K562 (cell line): ENCODE results near the gene TAF4. TPM values are rescaled to one million over a fixed set of nuclear protein-coding genes. Genes with fewer than 3 reads are reported as not detected.

Experiments
- ATAC-seq: fragments of 200-7000 bp; cut with Tn5 transposase; 3 replicates; pipeline ENCODE4 v1.9.1; 2020; ENCODE audit warnings: moderate library complexity
- BruUV-seq: library from RNA; stranded (reverse); fragments of 400-500 nt; replicated peaks from 2 replicates; lab custom pipeline; 2021; lab: Mats Ljungman, UMichigan
- CTCF ChIA-PET: fragments of 300-600 bp; formaldehyde crosslinking; extraction: SDS; loops from one replicate; lab custom pipeline; 2021; ENCODE audit warnings: low intra/inter-chr PET ratio; lab: Yijun Ruan, JAX
- POLR2A ChIA-PET: fragments of 300-600, 350-650 bp; sonication (Branson Sonifier 250); formaldehyde crosslinking; extraction: SDS; loops from one replicate; lab custom pipeline; 2021; ENCODE audit warnings: antibody characterized with exemption, inconsistent platforms; lab: Yijun Ruan, JAX
- DNase-seq, 4 experiments: peaks; one replicate each; pipeline versions ENCODE4 v3.0.0 to v3.0.0-alpha.2; 2011 to 2018; ENCODE audit warnings: low spot score in 3 of 4, mixed read lengths in 3 of 4; ENCODE audit errors: extremely low read depth in 1 of 4
- FAIRE-seq: peaks from 2 replicates; lab custom pipeline; 2011; peaks lifted over from hg19 to GRCh38; lab: Jason Lieb, UNC
- H2AFZ ChIP-seq: 2 replicates; pipeline ENCODE4 v1.6.0; 2011; ENCODE audit warnings: low read depth, low read length, control low read depth, inconsistent platforms
- H3K27ac ChIP-seq: fragments of 200-600 bp; 3 replicates; pipeline ENCODE4 v1.8.0; 2011; ENCODE audit warnings: low read depth, mild to moderate bottlenecking, control low read depth, inconsistent platforms, low read length, moderate library complexity, mixed read lengths; ENCODE audit errors: extremely low read depth
- H3K27me3 ChIP-seq, 2 experiments: fragments of 300-600 bp in 1 of 2; 2 replicates in 1 of 2; 3 replicates in 1 of 2; pipeline versions ENCODE4 v1.6.0 to v1.8.0; 2011; ENCODE audit warnings: inconsistent platforms in 2 of 2, low read length in 2 of 2, mild to moderate bottlenecking in 1 of 2, mixed read lengths in 1 of 2, moderate library complexity in 1 of 2; ENCODE audit not compliant: control insufficient read depth in 2 of 2, insufficient read depth in 2 of 2
- H3K36me3 ChIP-seq: fragments of 300-600 bp; 3 replicates; pipeline ENCODE4 v1.8.0; 2011; ENCODE audit warnings: mild to moderate bottlenecking, low read length, inconsistent platforms; ENCODE audit not compliant: control insufficient read depth, insufficient read depth
- H3K4me1 ChIP-seq, 2 experiments: fragments of 200-600 bp in 1 of 2; replicated peaks in 1 of 2; 2 replicates in 1 of 2; 3 replicates in 1 of 2; pipeline versions ENCODE4 v1.5.1 to v1.8.0; 2011; ENCODE audit warnings: inconsistent platforms in 2 of 2, low read length in 2 of 2, mild to moderate bottlenecking in 1 of 2, mixed read lengths in 1 of 2, moderate library complexity in 1 of 2; ENCODE audit not compliant: control insufficient read depth in 2 of 2, insufficient read depth in 2 of 2
- H3K4me2 ChIP-seq: 2 replicates; pipeline ENCODE4 v1.6.1; 2011; ENCODE audit warnings: low read length, control low read depth, inconsistent platforms, mixed read lengths; ENCODE audit not compliant: insufficient read depth
- H3K4me3 ChIP-seq: fragments of 200-600 bp; sonication (generic), shearing (Covaris generic); 2 replicates; pipeline ENCODE4 v1.5.1; 2016; ENCODE audit warnings: control low read depth, inconsistent platforms
- H3K79me2 ChIP-seq: fragments of 200-600 bp; 3 replicates; pipeline ENCODE4 v1.8.0; 2011; ENCODE audit warnings: low read length, inconsistent platforms; ENCODE audit not compliant: control insufficient read depth, insufficient read depth
- H3K9ac ChIP-seq, 2 experiments: 2 replicates each; pipeline versions ENCODE4 v1.6.0 to v1.6.1; 2011; ENCODE audit warnings: low read depth in 2 of 2, low read length in 2 of 2, control low read depth in 1 of 2, inconsistent platforms in 1 of 2, mild to moderate bottlenecking in 1 of 2, mixed read lengths in 1 of 2; ENCODE audit not compliant: insufficient read depth in 1 of 2
- H3K9me1 ChIP-seq: one replicate; pipeline ENCODE4 v1.6.0; 2011; ENCODE audit warnings: inconsistent platforms, mild to moderate bottlenecking, low read length, moderate library complexity; ENCODE audit not compliant: control insufficient read depth, insufficient read depth
- H3K9me3 ChIP-seq: replicated peaks from 2 replicates; pipeline ENCODE4 v1.5.1; 2011; ENCODE audit warnings: low read depth, low read length, inconsistent platforms; ENCODE audit not compliant: control insufficient read depth, insufficient read depth
- H4K20me1 ChIP-seq: replicated peaks from 2 replicates; pipeline ENCODE4 v1.6.1; 2011; ENCODE audit warnings: low read length, inconsistent platforms, mixed read lengths; ENCODE audit not compliant: control insufficient read depth, insufficient read depth
- CBX8 ChIP-seq: fragments of 200-600 bp; sonication (generic); IDR thresholded peaks from 2 replicates; pipeline ENCODE4 v1.6.1; 2012; ENCODE audit warnings: borderline replicate concordance, mixed run types, low read depth, mild to moderate bottlenecking, moderate library complexity, mixed read lengths, low read length, control low read depth, inconsistent platforms; ENCODE audit not compliant: poor library complexity, severe bottlenecking; ENCODE audit errors: extremely low read depth
- GTF2A2 ChIP-seq: IDR thresholded peaks from 2 replicates; pipeline ENCODE4 v1.6.1; 2016; ENCODE audit warnings: mild to moderate bottlenecking, missing genetic modification characterization, missing compliant biosample characterization
- ILK ChIP-seq: fragments of 450-650 bp; IDR thresholded peaks from 2 replicates; pipeline ENCODE4 v1.6.1; 2016; ENCODE audit warnings: missing genetic modification characterization, low read depth, mild to moderate bottlenecking, missing compliant biosample characterization, moderate library complexity, borderline replicate concordance
- MIER1 ChIP-seq: fragments of 450-650 bp; IDR thresholded peaks from 2 replicates; pipeline ENCODE4 v1.6.1; 2016; ENCODE audit warnings: antibody characterized with exemption, mild to moderate bottlenecking, low read depth
- MTA1 ChIP-seq: fragments of 450-650 bp; IDR thresholded peaks from 2 replicates; pipeline ENCODE4 v1.6.1; 2017; ENCODE audit warnings: borderline replicate concordance
- TCF7 ChIP-seq: sonication (generic); IDR thresholded peaks from 2 replicates; pipeline ENCODE4 v1.6.1; 2016; ENCODE audit warnings: antibody characterized with exemption, borderline replicate concordance
- ZBTB7A ChIP-seq: IDR thresholded peaks from 2 replicates; pipeline ENCODE4 v1.6.1; 2011; ENCODE audit warnings: low read depth, mild to moderate bottlenecking, low read length, moderate library complexity, borderline replicate concordance; ENCODE audit not compliant: control insufficient read depth
- WGBS: fragments of 100-300 bp; shearing (Covaris generic); methylation state at CpG from one replicate; pipeline ENCODE4 v1.1.6; 2016; ENCODE audit warnings: low coverage, mixed read lengths; ENCODE audit not compliant: insufficient coverage; ENCODE audit errors: missing lambda C conversion rate; 5-methylcytosine and 5-hydroxymethylcytosine counted together
- in situ Hi-C: fragments of 300-500 bp; cut with MboI; formaldehyde crosslinking; loops from 4 replicates; pipeline ENCODE4 v1.15.0; 2018; ENCODE audit warnings: inconsistent platforms, mixed read lengths
- intact Hi-C: fragments of 100-400 bp; cut with micrococcal nuclease; formaldehyde crosslinking; loops from 2 replicates; pipeline ENCODE4 v1.14.2; 2022
- polyA plus RNA-seq, 8 experiments: library from polyadenylated mRNA; depleted of rRNA in 4 of 8; stranded (reverse) in 5 of 8; unstranded in 3 of 8; fragments of >200 nt; fragmentation: Nextera tagmentation in 2 of 8; fragmentation: Illumina TruSeq in 1 of 8; extraction: Ambion mirVana in 2 of 8; extraction: Trizol in 1 of 8; gene quantifications; 2 replicates each; pipeline versions ENCODE4 v1.2.1 to v1.2.3, GENCODE V29; 2011 to 2014; ENCODE audit warnings: inconsistent platforms in 1 of 8, missing spikeins in 1 of 8
- total RNA-seq, 7 experiments: library from RNA; depleted of rRNA in 6 of 7; stranded (reverse); fragments of >200 nt in 6 of 7; fragmentation: Illumina TruSeq in 2 of 7; extraction: Trizol in 2 of 7; gene quantifications; 2 replicates each; pipeline versions ENCODE4 v1.2.1 to v1.2.3, GENCODE V29; 2011 to 2021; ENCODE audit warnings: low replicate concordance in 1 of 7
- TF ChIP-seq, protein P1 (sequence below): fragments of 450-650 bp; IDR thresholded peaks from 2 replicates; pipeline ENCODE4 v1.6.1; 2016
- TF ChIP-seq, protein P2 (sequence below): fragments of 450-650 bp; IDR thresholded peaks from 2 replicates; pipeline ENCODE4 v1.6.1; 2016; ENCODE audit warnings: low read depth, mild to moderate bottlenecking, moderate library complexity

TAF4 gene
- total and polyA plus RNA-seq, 9 of the 15 experiments (the other 6 are each of a cell fraction or from before 2014, with no cell fraction given): 0.44 to 28.3 (median 5.6) TPM

DNA sequence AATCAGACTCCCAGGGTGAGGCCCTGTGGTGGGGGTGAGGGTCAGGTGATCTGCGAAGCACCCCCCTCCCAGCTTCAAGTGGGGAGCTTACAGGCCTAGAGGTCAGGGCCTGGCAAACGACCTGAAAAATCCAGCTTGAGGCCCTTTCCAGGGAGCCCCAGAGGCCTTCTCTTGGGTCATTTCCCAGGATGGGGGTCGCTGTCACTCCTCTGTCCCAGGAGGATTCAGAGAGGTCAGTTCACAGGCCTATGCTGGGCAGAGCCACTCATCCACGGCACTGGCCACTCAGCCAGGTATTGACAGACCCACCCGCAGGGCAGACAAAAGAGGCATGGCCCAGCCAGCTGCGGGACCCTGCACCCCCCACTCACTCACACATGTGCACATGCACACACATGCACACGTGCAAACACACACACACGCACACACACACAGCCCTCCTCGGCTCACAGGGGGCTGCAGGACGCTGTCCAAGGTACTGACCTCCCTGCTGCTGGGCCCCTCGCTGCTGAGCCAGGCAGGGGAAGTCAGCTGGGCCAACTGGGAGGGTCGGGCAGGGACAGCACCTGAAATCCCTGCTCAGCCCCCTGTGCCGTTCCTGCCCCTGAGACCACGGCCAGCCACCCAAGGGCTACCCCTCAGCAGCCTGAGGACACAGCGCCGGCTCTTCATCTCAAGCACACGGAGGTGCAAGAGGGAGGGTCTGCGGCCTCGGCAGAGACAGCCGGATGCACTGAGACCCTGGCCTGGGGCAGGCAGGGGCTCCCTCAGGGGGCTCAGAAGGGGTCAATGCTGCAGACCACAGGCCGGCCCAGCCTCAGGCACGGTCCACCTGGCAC lies 113.8 kb downstream of the TAF4 start:
- H3K9ac ChIP-seq: no peak overlapping the region
- intact Hi-C loops (no loop called here), in situ Hi-C loops (no loop called here)
- POLR2A ChIA-PET: interaction anchor here (0.6 kb wide), 1 partner anchor 503 kb away, joined by 4 read pairs; no protein-coding TSS in a partner anchor
- H3K36me3 ChIP-seq: no peaks in the 10 kb centered on the region
- no TSS peak for BruUV-seq
- H3K9me1 ChIP-seq: no peaks in the 10 kb centered on the region
- no peak overlapping the region for H3K4me2 ChIP-seq
- WGBS: 21% methylated on average over 20 of the region's 22 CpGs
- H3K27ac ChIP-seq: no peak overlapping the region
- FAIRE-seq (no peak), ATAC-seq (peak; percentile 81), DNase-seq (peak in 3 of 4 experiments; percentile 32 to 63 (median 58))
- CTCF ChIA-PET: no interaction called here
- H3K9me3 ChIP-seq: no peaks in the 10 kb centered on the region
- H3K4me1 ChIP-seq: no peaks in the 10 kb centered on the region; a peak in 2 of 5 replicates
- no peaks in the 10 kb centered on the region; the same call in 1 of the 2 replicates for H4K20me1 ChIP-seq
- H2AFZ ChIP-seq: no peak overlapping the region
- H3K4me3 ChIP-seq: no peak overlapping the region
- peaks cover 0 to 16% of the 10 kb centered on the region in 2 experiments; a peak in 3 of 5 replicates for H3K27me3 ChIP-seq
- no peaks in the 10 kb centered on the region for H3K79me2 ChIP-seq
- no peak for TF ChIP-seq TCF7
- TF ChIP-seq CBX8: no peak
- no peak for TF ChIP-seq MTA1
- TF ChIP-seq ILK: no peak
- peak; percentile 35 for TF ChIP-seq ZBTB7A
- TF ChIP-seq, protein P1, sequence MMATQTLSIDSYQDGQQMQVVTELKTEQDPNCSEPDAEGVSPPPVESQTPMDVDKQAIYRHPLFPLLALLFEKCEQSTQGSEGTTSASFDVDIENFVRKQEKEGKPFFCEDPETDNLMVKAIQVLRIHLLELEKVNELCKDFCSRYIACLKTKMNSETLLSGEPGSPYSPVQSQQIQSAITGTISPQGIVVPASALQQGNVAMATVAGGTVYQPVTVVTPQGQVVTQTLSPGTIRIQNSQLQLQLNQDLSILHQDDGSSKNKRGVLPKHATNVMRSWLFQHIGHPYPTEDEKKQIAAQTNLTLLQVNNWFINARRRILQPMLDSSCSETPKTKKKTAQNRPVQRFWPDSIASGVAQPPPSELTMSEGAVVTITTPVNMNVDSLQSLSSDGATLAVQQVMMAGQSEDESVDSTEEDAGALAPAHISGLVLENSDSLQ: no peak
- TF ChIP-seq, protein P2, sequence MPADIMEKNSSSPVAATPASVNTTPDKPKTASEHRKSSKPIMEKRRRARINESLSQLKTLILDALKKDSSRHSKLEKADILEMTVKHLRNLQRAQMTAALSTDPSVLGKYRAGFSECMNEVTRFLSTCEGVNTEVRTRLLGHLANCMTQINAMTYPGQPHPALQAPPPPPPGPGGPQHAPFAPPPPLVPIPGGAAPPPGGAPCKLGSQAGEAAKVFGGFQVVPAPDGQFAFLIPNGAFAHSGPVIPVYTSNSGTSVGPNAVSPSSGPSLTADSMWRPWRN: no peak
- no peak for TF ChIP-seq GTF2A2
- peak; percentile 92 for TF ChIP-seq MIER1
